GM18507 (cell line): ENCODE measurements around the gene SLX4IP.

Source experiments
- DNase-seq: peaks from one replicate; pipeline ENCODE4 v3.0.0; 2011; ENCODE audit warnings: low read depth; ENCODE audit not compliant: insufficient read length; ENCODE audit errors: extremely low spot score
- FAIRE-seq: peaks from 2 replicates; lab custom pipeline; 2011; peaks lifted over from hg19 to GRCh38; lab: Jason Lieb, UNC

The SLX4IP gene

DNA sequence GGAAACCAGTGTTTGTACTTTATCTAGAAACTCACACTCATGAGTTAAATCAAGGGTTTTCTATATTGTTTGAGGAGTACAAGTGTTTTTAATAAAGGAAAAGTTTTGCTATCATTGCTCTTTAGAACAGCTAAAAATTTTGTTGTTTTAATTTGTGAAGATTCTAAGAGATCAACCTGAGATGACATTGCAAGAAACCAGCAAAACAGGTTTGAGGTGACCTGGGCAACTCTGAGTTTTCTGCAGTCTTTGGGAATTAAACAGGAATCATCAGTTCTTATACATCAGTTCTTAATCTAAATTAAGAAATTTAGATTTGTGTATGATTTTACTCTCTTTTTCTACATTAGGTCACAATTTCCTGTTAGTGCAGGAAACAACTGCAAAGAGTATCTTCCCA is 124.2 kb downstream of the SLX4IP start:
- FAIRE-seq: no peak
- DNase-seq: no peak

DNA sequence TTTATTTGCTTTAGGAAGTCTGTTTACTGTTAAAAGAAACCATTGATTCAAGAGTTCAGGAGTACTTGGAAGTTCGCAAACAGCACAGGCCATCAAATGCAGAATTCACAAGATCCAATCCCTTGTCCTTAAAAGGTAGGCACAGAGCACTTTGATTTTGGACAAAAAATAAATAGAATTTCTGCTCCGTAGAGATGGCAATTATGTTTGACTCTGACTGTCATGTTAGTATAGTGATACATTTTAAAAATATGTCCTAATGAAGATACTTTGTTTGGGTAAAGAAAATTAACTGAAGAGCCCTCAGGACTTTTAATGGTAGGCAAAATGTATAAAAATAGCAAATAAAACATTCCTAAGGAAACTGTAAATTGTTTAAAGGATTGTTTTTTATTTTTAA is 125.6 kb downstream of the SLX4IP start:
- DNase-seq (no peak), FAIRE-seq (no peak)

DNA sequence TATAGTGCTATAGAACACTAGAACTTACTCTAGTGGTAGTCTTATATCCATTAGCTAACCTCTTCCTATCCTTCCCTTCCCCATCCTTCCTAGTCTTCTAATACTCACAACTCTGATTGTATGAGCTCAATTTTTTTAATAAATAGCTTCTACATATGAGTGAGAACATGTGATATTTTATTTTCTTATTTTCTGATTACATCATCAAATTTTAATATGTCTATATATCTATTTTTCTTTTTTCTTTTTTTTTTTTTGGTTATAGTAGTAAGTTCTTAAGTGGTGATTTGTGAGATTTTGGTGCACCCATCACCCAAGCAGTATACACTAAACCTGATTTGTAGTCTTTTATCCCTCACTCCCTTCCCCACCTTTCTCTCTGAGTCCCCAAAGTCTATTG is 126.2 kb downstream of the SLX4IP start:
- DNase-seq (no peak), FAIRE-seq (no peak)

DNA sequence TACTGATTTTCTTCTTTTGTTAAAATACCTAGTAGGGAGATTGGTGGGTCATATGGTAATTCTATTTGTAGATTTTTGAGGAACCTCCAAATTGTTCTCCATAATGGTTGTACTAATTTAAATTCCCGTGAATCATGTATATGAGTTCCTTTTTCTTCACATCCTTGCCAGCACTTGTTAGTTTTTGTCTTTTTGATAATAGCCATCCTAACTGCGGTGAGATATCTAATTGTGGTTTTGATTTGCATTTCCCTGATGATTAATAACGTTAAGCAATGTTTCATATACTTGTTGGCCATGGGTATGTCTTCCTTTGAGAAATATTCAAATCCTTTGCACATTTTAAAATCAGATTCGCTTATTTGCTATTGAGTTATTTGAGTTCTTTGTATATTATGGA is 127.8 kb downstream of the SLX4IP start:
- FAIRE-seq (no peak), DNase-seq (no peak)

DNA sequence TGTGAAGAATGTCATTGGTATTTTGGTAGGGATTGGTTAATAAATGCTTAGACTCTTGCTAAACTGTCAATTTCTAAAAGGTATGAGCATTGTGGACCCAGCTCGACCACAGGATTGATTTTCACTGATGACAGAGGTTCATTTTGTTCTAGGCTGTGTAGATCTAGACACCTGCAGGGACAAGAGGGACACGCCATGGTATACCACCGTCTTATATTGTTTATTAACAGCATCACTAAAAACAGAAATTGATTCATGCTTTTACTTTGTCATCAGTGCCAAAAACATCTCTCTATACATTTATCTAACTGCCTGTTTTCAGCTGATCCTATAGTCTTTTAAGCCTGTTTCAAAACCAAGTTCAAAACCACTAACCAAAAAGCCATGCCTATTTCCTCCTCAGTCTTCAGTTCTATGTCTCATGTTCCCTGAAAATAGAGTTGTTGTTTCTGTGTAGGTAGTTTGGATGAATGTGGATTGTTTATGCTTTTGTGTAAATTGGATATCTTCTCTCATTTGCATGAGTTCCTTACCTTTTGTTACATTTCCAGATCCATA is 128.9 kb downstream of the SLX4IP start:
- FAIRE-seq: no peak
- DNase-seq: no peak

DNA sequence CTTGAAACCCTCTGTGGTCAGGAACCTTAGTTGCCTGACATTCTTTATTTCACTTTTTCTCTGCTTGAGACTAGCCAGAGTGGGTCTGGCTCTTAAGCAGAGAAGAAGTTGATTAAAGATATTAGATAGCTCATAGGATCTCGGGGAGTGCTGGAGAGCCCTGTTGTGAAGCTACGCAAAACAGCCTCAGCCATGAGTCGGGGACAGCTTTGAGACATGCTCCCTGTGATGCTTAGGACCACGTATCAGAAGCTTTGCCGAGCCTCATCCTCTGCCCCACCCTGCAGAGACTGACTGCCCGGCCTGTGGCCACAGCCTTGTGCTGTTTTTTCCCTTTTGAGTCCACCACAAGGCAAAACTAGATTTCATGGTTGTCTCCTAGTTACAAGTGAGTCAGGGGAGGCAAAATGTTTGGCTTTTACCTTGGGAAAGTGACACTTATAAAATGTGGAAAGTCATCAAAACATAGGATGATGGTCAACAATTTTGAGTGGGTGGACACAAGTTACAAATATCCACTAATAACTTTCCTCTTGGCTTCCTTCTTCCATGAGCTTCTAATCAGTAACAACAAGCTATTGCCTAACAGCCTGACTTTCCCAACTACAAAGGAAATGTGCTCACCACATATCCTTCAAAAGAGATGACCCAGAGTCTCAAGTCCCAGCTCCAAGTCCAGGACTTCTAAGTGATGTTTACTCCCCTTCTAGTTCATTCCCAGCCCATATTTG is 130.3 kb downstream of the SLX4IP start:
- DNase-seq (no peak), FAIRE-seq (no peak)

DNA sequence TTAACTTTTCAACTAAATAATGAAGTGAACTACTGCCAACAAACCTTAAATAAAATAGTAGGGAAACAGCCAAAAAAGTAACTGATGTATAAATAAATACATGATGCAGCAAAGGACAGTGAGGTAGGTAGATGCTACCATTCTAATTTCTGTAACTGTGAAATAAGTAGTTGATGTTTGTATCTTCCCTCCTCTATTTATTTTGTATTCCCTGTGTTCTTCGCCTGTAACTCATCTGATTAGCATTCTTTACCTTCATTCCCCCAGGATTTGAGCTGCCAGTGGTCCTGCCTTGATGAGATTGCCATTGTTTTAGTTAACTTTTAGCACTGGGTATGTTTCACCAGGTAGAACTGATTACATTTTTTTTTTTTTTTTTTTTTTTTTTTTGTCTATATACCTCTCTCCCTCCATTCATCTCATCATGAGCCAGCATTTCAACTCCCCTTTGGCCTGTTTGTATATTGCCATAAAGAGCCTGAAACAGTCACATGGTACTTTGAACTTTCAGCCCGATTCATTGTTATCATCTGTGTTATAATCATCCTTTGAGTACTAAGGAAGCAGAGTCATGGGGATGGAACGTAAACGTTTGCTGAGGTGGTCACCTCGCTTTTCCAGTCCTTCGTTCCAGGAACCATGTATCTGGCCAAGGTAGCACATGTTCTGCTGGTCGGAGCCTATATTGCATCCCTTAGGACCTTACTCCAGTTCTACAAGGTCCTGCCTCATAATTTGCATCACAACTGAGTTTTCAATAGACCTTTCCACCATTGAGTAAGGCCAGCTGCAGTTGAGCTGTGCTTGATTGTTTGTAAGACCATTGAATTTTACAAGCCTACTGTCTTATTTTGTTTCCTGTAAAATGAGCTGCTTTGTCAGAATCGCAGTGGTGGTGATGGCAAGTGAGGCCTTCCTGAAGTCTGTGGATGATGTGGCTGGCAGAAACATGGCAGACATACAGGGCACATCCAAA is 131.1 kb downstream of the SLX4IP start:
- DNase-seq (no peak), FAIRE-seq (no peak)

DNA sequence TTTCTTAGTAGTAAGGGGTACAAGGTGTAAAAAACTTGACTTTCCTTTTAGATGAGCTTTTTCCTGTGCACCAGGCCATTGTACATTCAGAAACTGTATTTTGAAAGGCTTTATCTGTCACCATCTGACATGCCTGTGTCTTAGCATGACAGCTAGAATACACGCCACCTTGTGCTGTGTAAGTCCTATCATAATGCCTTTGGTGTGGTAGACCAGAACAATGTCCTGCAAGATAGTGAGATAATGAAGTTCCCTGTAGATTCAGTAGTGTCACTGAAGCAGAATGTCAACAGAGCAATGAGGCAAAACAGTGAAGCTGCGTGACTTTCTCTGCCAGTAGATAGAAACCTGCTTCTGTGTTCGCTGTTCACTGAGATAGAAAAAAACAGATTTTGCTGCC is 132.9 kb downstream of the SLX4IP start:
- FAIRE-seq: no peak

DNA sequence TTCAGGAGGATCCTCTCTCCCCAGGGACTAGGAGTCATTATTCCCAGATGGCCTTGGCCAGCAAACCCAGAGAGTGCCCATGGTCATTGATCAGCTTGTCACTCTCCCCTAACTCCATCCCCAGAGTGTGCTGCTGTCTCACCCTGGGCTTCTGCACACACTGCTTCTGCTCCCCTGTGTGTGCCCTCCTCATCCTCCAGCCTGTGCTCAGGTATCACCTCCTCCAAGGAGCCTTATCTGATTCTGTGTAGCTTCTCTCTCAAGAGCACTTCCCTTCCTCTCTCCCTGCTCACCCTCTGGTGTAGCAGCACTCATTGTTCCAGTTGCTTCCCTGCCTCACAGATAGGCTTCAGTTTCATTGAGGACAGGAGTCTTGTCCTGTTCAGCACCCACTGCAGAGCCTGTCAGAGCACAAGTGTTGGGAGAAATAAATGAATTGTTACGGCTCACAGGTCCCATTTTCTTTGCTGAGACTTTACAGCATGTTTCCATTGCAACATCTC is 136.3 kb downstream of the SLX4IP start:
- FAIRE-seq: no peak
- DNase-seq: no peak

More for the DNA sequence above, 132.9 kb downstream of the SLX4IP start:
- no peak for DNase-seq

DNA sequence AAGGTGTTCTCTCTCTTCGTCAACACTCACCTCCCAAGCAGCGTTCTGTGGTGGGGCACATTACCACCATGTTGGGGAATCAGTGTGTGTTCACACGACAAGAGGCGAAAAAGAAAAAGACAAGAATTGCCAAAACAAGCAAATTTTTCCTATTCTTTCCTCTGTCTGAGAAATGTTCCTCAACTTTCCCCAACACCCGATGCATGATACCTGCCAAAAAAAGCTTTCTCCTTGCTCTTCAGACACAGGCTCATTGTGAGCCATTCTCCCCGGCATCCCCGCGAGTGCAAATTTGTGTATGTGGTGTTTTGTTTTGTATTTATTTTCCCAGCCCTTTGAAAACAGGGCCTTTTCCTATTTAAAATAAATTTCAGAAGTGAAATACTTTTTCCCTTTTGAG is 137.7 kb downstream of the SLX4IP start:
- no peak for DNase-seq
- no peak for FAIRE-seq

DNA sequence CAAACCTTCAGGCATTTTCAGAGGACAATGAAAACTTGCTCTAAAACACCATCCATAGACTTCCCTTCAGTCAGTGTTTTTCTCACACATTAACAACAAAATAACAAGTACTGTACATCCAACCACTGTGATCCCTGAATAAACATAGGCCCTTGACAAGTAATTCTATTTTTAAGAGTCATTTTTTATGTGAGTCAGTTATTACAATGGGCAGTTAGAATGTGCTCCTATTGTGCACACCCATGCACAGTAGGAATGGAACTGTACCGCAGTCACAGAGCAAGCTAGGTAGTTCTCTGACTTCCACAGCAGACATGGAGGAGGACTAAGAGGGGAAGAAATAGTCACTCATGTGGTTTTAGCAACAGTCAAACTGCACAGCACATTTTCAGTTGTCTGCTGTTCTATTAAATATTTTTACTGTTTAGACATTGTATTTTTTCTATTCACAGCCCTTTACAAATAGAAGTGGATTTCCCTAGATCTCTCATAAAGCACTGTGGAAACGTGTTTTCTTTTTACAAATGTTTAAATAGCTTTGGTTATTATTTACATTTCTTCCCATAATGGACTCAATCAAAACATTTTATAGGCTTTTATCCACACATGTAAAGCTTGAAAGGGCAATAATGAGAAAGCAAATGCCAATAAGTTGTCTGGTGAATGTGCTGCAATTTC is 138.3 kb downstream of the SLX4IP start:
- no peak for FAIRE-seq
- DNase-seq: no peak

DNA sequence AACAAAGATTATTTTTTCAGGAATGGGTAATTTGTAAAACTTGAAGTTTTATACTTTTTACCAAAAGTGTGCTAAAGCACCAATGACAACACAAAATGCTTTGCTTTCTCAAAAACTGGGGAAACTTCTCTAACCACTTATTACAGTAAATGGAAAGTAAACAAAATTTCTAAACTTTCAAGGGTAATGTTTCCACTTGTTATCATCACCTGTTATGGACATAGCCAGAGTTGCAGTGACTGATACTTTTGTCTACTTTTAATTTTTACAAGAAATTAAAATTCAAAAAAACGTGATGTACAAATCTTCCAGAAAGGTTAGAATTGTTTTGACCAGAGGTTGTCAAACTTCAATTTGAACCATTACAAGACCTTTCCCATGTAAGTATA is 138.8 kb downstream of the SLX4IP start:
- no peak for FAIRE-seq
- no peak for DNase-seq

DNA sequence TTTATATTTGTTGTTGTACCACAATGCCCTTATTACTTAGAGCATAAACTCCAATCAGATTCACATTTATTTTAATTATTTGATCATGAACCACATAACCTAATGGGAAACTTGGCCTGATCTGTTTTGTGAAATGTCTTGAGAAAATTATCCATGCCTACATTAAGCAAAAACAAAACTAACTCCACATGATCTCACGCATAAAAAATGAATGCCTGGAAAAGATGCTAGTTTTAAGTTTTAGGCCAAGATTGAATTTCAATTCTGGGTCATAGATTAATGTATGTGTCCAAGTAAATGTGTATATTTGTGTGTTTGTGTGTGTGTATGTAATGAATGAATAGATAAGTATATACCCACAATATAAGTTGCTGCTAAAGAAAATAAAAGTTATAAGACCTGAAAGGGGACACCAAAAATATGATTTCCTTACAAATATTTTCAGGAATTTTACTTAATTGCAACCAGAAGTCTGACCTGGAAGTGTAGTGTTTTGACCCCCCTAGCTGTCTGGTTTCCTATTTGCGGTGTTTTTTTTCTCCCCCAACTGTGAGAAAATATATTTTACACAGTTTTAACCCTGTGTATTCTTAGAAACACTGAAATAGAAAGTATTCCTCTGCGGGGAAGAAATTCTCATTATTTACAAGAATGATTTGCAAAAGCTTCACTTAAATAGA is 141.4 kb downstream of the SLX4IP start:
- DNase-seq (no peak), FAIRE-seq (no peak)

DNA sequence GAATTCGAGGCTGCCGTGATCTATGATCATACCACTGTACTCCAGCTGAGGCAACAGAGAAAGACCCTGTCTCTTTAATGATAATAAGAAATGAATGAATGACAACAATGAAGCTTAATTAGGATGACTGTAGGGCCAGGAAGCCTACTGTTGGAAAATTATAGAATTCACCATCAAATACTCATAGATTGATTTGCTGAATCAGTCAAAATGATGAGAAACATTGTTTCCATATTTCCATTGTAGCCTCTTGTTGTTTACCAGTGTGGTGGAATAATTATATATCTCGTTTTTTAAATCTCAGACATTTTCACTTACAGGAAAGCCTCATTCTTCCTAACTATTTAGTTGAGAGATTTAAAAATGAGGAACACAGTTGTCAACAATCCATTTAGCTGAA is 142.5 kb downstream of the SLX4IP start:
- FAIRE-seq: no peak

DNA sequence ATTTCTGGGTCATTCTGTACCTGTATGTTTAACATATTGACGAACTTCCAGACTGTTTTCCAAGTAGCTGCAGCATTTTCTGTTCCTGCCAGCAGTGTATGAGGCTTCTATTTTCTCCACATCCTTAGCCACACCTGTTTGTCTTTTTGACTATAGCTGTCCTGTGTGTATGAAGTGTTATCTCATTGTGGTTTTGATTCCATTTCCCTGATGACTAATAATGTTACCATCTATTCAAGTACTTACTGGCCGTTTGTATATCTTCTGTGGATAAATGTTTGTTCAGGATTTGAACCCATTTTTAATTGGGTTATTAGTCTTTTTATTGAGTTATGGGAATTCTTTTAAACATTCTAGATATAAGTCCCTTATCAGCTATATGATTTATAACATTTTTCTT is 143.5 kb downstream of the SLX4IP start:
- DNase-seq (no peak), FAIRE-seq (no peak)

More for the DNA sequence above, 142.5 kb downstream of the SLX4IP start:
- DNase-seq: no peak

DNA sequence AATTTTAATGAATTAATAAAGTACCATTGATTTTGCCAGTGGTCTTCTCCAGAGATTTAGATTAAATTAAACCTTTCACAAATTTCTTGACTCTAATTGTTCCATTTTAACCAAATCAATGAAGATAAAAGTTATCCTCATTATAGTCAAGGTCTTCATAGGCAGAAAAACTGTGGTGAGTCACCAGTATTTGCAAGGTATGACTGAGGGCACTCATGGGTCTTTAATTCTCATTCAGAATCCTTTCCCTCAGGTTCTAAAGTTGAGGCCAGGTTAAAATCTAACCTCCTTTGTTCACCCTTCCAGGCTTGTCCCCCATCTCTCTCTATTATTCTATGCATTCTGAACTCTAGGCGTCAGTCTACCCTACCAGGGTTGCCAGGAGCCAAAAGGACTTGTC is 144.8 kb downstream of the SLX4IP start:
- no peak for DNase-seq

DNA sequence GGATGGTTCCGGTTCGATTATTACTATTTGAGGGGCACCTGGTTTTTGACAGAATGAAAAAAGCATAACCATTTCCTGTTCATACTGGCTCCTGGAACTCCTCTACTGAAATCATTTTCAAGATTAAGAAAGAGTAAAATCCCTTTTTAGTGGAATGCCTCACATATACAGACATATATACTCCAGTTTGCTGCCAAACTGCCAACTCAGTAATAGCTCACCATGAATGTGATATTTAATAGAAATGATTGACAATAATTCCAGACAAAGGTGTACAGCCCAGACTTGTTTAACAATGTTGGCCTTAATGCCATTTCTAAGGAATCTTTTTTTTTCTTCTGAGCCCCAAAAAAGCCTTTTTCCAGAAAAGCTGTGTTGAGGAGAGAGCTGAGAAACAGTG is 145.6 kb downstream of the SLX4IP start:
- FAIRE-seq (no peak), DNase-seq (no peak)

More for the DNA sequence above, 144.8 kb downstream of the SLX4IP start:
- FAIRE-seq: no peak

DNA sequence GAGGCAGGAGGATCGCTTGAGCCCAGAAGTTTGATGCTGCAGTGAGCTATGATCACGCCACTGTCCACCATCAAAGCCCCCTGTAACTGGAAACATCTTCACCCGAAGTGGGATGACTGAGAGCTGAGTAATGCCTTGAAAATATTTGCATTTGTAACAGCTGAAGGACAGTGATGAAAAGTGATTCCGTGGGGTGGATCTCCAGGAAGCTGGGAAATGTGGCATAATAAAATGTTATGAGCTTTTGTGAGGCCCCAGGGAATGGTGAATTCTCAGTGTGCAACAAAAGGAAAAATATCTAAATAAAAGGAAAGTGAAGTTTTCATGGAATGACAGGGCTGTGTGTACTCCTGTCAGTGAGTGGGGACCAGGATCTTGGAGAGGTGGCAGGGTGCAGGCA is 146.7 kb downstream of the SLX4IP start:
- no peak for FAIRE-seq
- no peak for DNase-seq

DNA sequence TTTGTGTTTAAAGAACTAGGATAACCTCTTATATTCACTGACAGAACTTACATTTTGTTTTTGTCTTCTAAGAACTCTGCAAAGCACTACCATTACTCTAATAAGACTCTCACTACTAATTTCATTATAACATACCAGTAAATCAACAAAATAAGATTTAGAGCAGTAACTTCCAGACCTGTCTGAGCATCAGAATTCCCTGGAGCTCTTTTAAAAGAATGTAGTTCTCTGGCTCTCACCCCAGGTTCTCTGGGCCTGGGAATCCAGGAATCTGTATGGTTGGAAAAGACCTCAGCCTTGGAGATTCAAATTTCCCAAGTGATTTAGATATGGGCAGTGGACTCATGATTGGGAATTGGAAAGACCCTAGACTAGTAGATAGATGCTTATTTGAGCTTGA is 149.3 kb downstream of the SLX4IP start:
- no peak for FAIRE-seq
- no peak for DNase-seq
